Neural cell (in vitro differentiated cells): ENCODE results near the gene HECTD1. TPM values are rescaled to one million over a fixed set of nuclear protein-coding genes. Genes with fewer than 3 reads are reported as not detected.

ENCODE experiments used
- H2AFZ ChIP-seq: fragments of 200-600, 300-800 bp; sonication (generic), shearing (Covaris generic); 2 replicates; pipeline ENCODE4 v1.6.0; 2014; ENCODE audit warnings: low read depth, mild to moderate bottlenecking, antibody characterized with exemption, low read length, moderate library complexity
- H3F3A ChIP-seq: fragments of 200-600 bp; shearing (Covaris generic); 2 replicates; pipeline ENCODE4 v1.6.1; 2016; ENCODE audit warnings: mild to moderate bottlenecking, moderate library complexity, mixed read lengths, antibody characterized with exemption, low read length; ENCODE audit not compliant: insufficient read depth, poor library complexity, severe bottlenecking
- H3K27ac ChIP-seq: fragments of 200-600, 300-800 bp; sonication (generic), shearing (Covaris generic); 2 replicates; pipeline ENCODE4 v1.5.1; 2014; ENCODE audit warnings: mild to moderate bottlenecking, low read length, moderate library complexity
- H3K27me3 ChIP-seq: fragments of 300-800, 200-600 bp; sonication (generic), shearing (Covaris generic); 2 replicates; pipeline ENCODE4 v1.6.0; 2014; ENCODE audit warnings: mild to moderate bottlenecking, low read depth, low read length, moderate library complexity; ENCODE audit not compliant: insufficient read depth
- H3K36me3 ChIP-seq: fragments of 300-800, 200-600 bp; sonication (generic), shearing (Covaris generic); 2 replicates; pipeline ENCODE4 v1.5.1; 2014; ENCODE audit warnings: mild to moderate bottlenecking, antibody characterized with exemption, low read length, moderate library complexity; ENCODE audit not compliant: insufficient read depth
- H3K4me2 ChIP-seq: fragments of 300-800, 200-600 bp; sonication (generic), shearing (Covaris generic); 2 replicates; pipeline ENCODE4 v1.6.0; 2014; ENCODE audit warnings: mild to moderate bottlenecking, low read length
- H3K4me3 ChIP-seq: fragments of 300-800, 200-600 bp; sonication (generic), shearing (Covaris generic); 2 replicates; pipeline ENCODE4 v1.5.1; 2014; ENCODE audit warnings: mild to moderate bottlenecking, low read length, moderate library complexity
- H3K79me2 ChIP-seq: fragments of 200-600 bp; shearing (Covaris generic); replicated peaks from 2 replicates; pipeline ENCODE4 v1.6.0; 2014; ENCODE audit warnings: mild to moderate bottlenecking, low read length, moderate library complexity; ENCODE audit not compliant: insufficient read depth
- H3K9ac ChIP-seq: fragments of 300-800, 200-600 bp; sonication (generic), shearing (Covaris generic); 2 replicates; pipeline ENCODE4 v1.6.1; 2016; ENCODE audit warnings: mild to moderate bottlenecking, low read length, mixed read lengths
- H3K9me2 ChIP-seq: fragments of 200-600 bp; shearing (Covaris generic); 2 replicates; pipeline ENCODE4 v1.6.1; 2016; ENCODE audit warnings: mild to moderate bottlenecking, low read length, mixed read lengths; ENCODE audit not compliant: insufficient read depth
- H3K9me3 ChIP-seq: fragments of 200-600, 300-800 bp; sonication (generic), shearing (Covaris generic); 2 replicates; pipeline ENCODE4 v1.6.1; 2016; ENCODE audit warnings: mild to moderate bottlenecking, mixed run types, low read length, moderate library complexity, mixed read lengths
- H4K20me1 ChIP-seq: fragments of 200-600 bp; shearing (Covaris generic); 2 replicates; pipeline ENCODE4 v1.6.1; 2016; ENCODE audit warnings: mild to moderate bottlenecking, mixed run types; ENCODE audit not compliant: insufficient read depth
- CTCF ChIP-seq: fragments of 450-650 bp; IDR thresholded peaks from 2 replicates; pipeline ENCODE4 v1.5.1; 2014; ENCODE audit warnings: antibody characterized with exemption, mild to moderate bottlenecking, moderate library complexity; ENCODE audit not compliant: poor library complexity, severe bottlenecking
- EP300 ChIP-seq: fragments of 450-650 bp; conservative IDR thresholded peaks from 2 replicates; pipeline ENCODE4 v1.6.1; 2014; ENCODE audit warnings: antibody characterized with exemption, mild to moderate bottlenecking, moderate library complexity; ENCODE audit not compliant: poor library complexity, severe bottlenecking
- EZH2 ChIP-seq: fragments of 200-600, 300-800 bp; shearing (Covaris generic), sonication (generic); IDR thresholded peaks from 2 replicates; pipeline ENCODE4 v1.6.1; 2014; ENCODE audit warnings: antibody characterized with exemption, low read length, borderline replicate concordance, mild to moderate bottlenecking; ENCODE audit not compliant: insufficient read depth, poor library complexity, severe bottlenecking
- MXI1 ChIP-seq: fragments of 450-650 bp; conservative IDR thresholded peaks from 2 replicates; pipeline ENCODE4 v1.6.1; 2014; ENCODE audit warnings: antibody characterized with exemption, mild to moderate bottlenecking; ENCODE audit not compliant: poor library complexity, severe bottlenecking
- POLR2AphosphoS5 ChIP-seq: IDR thresholded peaks from 2 replicates; pipeline ENCODE4 v1.6.1; 2012
- RAD21 ChIP-seq: fragments of 450-650 bp; conservative IDR thresholded peaks from 2 replicates; pipeline ENCODE4 v1.6.1; 2014; ENCODE audit warnings: antibody characterized with exemption, mild to moderate bottlenecking, moderate library complexity
- REST ChIP-seq: IDR thresholded peaks from 2 replicates; pipeline ENCODE4 v1.6.1; 2012; ENCODE audit warnings: borderline replicate concordance
- SMC3 ChIP-seq: fragments of 450-650 bp; conservative IDR thresholded peaks from 2 replicates; pipeline ENCODE4 v1.6.1; 2014; ENCODE audit warnings: antibody characterized with exemption, mild to moderate bottlenecking, moderate library complexity; ENCODE audit not compliant: poor library complexity
- TAF1 ChIP-seq: IDR thresholded peaks from 2 replicates; pipeline ENCODE4 v1.6.1; 2012; ENCODE audit warnings: low read depth
- polyA plus RNA-seq: library from polyadenylated mRNA; depleted of rRNA; stranded (reverse); fragments of >200 nt; gene quantifications from 2 replicates; pipeline ENCODE4 v1.2.3, GENCODE V29; 2014

HECTD1 gene
- polyA plus RNA-seq, 1 donor from 2014 or later: 144 TPM

DNA sequence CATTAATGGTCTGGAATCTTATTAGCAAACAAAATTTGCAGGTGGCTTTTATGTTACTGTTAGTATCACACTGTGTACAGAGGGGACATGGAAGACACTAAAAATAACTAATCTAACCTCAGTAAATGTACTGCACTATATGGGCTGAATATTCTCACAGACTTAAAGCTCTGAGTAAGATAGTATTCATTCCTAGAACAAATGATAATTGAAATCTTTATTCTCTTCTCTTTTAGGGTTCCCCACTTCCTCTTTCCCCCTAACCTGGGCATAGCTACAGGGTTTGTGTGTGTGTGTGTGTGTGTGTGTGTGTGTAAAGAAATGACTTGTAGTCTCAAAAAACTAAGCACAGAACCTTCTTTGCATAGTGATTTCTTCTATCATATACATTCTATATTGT is 21.4 kb upstream of the HECTD1 start:
- no peak overlapping the region for H3K9ac ChIP-seq
- TF ChIP-seq REST (no peak), RAD21 (no peak), MXI1 (no peak), SMC3 (no peak), CTCF (no peak), POLR2AphosphoS5 (no peak), EP300 (no peak), TAF1 (no peak), EZH2 (no peak)

GRCh38 chr14:31228533-31228932 is 20.9 kb upstream of the HECTD1 start:
- Histone ChIP-seq H3K9ac (no peak overlapping the region), H3K9me2 (no peaks in the 10 kb centered on the region), H3K79me2 (no peaks in the 10 kb centered on the region), H3K36me3 (no peaks in the 10 kb centered on the region), H3K9me3 (no peaks in the 10 kb centered on the region), H3K4me3 (no peak overlapping the region), H3F3A (no peaks in the 10 kb centered on the region), H3K4me2 (no peak overlapping the region), H3K27ac (no peak overlapping the region), H3K27me3 (no peaks in the 10 kb centered on the region), H4K20me1 (no peaks in the 10 kb centered on the region), H2AFZ (no peak overlapping the region)
- TF ChIP-seq EZH2 (no peak), MXI1 (no peak), RAD21 (no peak), POLR2AphosphoS5 (no peak), REST (no peak), CTCF (no peak), SMC3 (no peak), EP300 (no peak), TAF1 (no peak)

More for the DNA sequence above, 21.4 kb upstream of the HECTD1 start:
- Histone ChIP-seq H3K9me3 (no peaks in the 10 kb centered on the region), H3K9me2 (no peaks in the 10 kb centered on the region), H3F3A (no peaks in the 10 kb centered on the region), H3K4me2 (no peak overlapping the region), H3K27ac (no peak overlapping the region), H4K20me1 (no peaks in the 10 kb centered on the region), H3K4me3 (no peak overlapping the region), H3K27me3 (no peaks in the 10 kb centered on the region), H3K79me2 (no peaks in the 10 kb centered on the region), H2AFZ (no peak overlapping the region), H3K36me3 (no peaks in the 10 kb centered on the region)
